Inferior parietal cortex (tissue), 1 donor: ENCODE data around the gene ZBTB25.
A peak's percentile ranks its signal among the peaks of the same experiment; 100 is the strongest.

ENCODE experiments used
- DNase-seq: peaks from one replicate; pipeline ENCODE4 v3.0.0-alpha.2; 2016; ENCODE audit errors: extremely low spot score

Gene ZBTB25

DNA sequence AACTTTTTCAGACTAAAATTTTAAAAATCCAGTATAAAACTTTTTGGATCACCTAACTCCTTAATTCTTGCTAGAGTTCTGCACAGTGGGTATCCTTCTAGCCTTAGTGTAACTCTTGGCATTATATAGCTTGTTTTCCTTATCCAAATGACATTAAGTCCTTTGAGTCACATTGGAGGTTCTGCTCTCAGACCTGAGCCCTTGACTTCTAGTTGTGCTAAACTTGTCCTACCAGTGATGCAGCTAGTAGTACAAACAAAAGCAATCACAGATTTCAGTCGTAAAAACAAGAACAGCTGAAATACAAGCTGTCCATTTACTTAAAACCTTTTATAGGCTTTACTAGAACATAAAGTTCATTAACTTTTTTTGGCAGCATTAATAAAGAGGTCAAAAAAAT, 11.4 kb upstream of the ZBTB25 start:
- no peak for DNase-seq

DNA sequence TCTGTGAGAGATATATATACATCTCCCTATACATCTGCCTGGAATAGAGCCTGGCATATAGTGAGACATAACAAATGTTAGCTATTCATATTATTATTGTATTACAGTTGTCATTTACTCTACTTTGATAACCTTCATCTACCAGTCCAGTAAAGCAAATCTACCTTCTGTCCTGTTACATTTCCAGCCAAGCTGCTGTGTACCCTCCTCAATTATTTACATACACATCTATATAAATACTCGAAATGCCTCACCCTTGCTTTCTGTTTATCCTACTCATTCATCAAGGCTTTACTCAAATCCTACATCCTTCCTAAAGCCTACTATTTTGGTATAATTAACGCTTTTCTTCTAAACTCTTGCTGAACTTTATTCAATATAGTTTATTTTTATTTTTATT, 9.6 kb upstream of the ZBTB25 start:
- no peak for DNase-seq

DNA sequence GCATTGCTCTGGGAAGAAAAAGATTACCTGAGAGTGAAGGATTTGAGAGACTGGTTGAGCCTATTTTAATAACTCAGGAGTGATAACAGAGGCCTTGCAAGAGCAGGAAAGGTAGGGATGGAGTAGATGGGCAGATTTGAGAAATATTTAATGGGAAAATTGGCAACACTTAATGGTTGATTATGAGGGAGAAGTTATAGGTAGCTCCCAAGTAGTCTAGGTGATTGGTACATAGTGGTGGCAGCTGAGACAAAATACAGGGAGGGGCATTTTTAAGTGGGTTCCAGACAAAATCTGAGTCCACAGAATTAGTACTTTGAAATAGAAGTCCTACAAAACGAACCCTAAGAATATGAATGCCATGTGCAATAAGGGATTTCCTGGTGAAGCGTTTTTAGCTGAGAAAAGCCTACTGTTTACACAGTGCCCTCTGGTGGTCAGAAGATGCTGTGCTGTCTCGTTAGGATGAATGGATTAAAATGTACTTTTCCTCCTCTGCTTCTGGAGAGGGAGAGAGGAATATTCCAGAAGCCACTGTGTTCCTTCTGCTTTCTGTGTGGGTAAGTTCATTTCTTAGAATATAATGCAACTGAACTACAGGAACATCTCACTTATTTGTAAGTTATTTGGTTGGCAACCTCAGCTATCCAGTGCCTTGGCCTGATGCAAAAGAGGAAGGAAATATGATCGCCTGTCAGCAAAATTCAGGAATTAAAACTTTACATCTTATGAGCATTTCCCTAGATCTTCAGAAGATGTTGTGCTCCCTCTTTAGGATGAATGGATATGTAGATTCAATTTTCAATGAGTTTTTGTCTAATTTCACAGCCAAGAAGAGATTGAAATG, 7.4 kb upstream of the ZBTB25 start:
- DNase-seq = peak; percentile 92

DNA sequence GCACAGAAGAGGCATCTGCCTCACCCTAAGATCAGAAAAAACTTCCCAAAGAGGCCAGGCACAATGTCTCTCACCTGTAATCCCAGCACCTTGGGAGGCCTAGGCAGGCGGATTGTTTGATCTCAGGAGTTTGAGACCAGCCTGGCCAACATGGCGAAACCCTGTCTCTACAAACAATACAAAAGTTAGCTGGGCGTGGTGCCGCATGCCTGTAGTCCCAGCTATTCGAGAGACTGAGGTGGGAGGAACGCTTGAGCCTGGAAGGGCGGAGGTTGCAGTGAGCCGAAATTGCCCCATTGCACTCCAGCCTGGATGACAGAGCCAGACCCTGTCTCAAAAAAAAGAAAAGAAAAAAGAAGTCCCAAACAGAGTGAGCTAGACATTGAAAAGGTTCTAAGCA, 5.4 kb upstream of the ZBTB25 start:
- DNase-seq = no peak

DNA sequence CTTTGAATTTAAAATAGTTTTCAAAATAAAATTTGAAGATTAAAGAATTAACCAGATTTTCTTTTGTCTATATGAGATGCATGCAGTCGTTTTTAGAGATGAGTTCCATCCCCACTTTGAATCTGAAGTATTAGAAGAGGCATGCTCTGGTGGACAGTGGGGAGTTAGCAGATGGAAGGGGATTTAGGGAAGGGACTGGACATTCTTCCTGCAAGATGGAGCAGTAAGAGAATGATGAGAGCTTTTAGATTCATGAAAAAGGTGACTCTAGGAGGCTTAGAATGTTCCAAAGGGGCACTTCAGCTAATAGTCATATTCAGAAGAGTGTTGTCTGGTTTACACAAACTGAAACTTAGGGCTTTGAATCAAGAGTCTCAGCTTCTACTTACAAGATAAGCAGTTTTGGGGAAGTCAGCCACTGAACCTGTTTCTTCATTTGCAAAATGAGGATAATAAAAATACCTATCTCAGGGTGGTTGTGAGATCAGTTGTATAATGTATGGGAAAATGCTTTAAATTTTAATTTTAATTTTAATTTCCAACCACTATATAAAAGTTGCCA, 4.7 kb upstream of the ZBTB25 start:
- DNase-seq = no peak

DNA sequence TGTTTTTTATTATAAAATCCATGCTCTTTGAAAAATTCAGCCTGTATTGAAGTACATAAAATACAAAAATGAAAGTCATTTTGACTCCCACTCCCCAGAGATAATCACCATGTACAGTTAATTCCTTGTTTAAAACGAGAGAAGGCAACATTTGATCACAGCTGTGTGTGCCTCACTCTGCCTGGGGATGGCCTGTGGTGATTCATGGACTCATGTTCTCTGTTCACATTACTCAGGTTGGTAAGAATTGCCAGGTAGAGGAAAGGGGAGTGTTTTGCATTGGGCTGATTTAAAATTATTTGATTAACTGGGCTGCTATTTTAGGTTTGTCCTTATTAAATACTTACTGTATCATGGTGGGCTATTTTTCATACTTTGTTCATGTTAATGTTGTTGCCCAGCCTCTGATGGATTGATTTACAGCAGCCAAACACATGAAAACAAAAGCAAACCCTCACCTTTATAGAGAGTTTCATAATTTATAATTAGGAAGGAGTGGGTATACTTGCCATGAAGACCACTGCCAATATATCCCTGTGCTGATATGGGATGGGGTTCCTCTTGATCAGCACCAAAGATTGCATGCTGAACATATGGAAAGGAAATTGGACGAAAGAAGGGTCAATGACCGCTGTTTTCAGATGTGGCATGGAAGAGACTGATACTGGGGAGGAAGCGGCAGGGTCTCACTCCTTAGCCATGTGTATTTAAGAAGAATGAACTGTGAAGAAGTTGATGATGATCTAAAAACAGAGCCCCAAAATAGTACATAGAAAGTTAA, 3.9 kb upstream of the ZBTB25 start:
- DNase-seq = no peak

DNA sequence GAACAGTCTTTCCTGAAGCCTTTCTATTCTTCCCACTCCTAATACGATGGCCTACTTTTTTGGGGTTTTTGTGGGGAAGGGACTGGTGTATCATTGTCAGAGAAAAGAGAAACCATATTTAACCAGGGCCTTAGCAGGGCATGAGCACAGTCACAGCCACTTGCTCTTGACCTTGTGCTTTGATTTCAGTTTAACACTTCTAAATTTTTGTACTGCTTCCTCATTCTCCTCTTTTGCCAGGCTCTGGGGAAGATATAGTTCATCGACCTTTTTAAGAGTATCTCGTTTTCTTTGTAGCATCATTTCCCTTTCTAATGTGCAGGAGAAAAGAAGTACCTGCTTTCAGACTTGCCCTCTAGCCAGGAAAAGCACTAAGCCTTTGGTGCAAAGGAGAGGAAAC, 3.1 kb upstream of the ZBTB25 start:
- DNase-seq = no peak

DNA sequence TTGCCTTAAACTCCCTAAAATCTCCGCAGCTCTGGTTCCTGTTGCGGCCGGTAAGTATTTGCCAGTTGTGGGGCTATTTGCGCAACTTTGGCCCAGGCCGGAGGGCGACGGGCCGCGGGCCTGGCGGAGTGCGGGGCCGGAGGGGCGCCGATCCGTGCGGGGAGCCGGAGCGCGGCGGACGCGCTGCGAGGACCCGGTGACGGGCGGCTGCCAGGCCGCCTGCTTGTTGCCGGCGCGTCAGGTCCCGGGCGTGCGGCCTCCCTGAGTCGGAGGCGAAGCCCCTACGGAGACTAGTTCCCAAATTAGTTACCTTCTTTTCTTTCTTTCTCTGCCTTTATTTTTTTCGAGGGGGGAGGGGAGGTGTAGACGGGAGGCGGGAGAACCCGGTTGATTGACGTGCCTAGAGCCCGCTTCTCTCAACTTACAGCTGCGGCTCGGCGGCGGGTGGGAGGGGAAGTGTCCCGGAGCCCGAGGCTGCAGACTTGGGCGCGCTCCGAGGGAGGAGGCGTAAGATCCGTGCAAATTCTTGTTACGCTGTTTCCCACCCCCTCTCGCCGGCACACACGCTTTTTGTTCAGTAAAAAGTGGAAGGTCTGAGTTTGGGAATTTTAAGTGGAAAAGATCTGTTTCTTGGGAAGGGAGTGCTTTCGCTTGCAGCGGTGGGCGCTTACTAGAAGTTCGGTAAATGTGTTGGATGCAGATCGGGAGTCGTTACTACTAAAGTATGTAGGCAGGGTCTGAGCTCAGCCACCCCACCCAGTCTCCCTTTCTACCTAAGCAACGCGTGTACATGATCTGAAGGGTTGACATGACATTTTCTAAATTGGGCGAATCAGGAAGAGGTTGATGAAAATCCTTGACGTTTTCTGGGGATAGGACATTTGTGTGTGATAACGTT, 1.5 kb upstream of the ZBTB25 start:
- DNase-seq = peak; percentile 72

DNA sequence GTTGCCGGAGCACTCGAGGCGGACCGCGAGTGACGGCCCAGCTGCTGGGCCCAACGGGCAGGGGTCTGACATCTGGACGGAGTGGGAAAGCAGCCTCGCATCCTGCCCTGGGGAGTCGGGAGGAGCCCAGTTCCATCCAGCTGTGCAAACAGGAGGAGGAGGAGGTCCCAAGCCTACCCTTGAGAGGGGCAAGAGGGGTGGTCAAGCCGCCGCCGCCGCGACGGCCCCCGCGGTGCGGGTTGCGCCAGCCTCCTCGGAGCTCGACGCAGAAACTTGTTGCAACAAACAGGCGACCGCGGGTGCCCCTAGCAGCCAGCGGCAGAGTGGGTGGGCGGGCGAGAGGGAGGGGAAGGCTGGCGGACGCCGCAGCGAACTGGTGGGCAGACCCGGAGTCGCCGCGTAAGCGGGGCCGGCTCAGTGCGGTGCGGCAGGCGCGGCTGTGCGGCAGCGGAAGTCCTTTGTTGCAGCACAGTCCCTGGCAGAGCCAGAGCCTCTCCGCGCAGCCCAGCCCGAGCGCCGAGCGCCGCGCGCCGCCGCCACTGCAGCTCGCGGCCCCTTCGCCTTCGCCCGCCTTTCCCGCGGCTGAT, 765 bp upstream of the ZBTB25 start, which contains the start of gene ZBTB1:
TSS of gene ZBTB1 (plus strand) at position 461 of the 587 bp plus-strand sequence. CDS start 16,735 bp downstream, outside the sequence.
- peak; percentile 62 for DNase-seq

DNA sequence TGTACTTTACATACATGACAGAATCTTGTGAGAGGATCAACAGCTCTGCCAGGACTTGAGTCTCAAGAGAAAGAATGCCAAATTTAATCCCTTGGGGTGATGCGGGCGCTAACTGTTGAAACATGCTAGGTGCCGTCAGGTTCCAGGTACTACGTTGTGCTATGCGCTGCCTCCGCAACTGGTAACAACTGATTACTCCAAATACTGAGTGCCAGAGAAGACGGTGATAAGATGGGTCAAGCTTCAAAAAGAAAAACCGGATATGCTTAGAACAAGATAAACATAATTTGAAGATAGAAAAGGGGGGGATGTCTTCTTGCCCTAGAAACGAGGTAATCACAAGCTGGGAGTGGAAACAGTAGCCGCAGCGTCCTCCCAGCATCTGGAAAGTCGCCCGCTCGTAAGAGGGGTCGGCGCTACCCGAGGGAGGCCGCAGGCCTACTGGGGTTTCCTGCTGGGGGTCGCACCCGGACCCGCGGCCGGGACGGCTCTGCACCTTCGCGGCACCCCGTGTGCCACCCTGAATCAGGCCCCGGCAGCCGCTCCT, 678 bp downstream of the ZBTB25 start:
- DNase-seq = no peak

DNA sequence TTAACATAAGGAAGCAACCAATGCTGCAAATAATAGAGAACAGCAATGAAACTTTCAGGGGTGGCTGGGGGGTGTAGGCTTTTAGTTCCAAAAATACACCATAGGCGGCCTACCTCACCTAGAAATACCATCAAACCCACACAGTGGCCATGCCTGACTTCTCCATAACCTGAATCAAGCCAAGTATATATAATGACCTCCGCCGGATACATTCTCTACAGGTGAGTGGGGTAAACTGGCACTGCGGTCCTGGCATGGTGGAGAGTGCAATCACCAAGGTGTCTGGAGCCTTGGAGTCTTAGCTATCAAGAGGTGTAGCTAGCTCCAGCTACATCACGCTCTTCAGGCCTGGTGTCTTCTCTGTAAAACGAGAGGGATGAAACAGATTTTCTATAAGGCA, 1.2 kb downstream of the ZBTB25 start:
- DNase-seq = no peak

DNA sequence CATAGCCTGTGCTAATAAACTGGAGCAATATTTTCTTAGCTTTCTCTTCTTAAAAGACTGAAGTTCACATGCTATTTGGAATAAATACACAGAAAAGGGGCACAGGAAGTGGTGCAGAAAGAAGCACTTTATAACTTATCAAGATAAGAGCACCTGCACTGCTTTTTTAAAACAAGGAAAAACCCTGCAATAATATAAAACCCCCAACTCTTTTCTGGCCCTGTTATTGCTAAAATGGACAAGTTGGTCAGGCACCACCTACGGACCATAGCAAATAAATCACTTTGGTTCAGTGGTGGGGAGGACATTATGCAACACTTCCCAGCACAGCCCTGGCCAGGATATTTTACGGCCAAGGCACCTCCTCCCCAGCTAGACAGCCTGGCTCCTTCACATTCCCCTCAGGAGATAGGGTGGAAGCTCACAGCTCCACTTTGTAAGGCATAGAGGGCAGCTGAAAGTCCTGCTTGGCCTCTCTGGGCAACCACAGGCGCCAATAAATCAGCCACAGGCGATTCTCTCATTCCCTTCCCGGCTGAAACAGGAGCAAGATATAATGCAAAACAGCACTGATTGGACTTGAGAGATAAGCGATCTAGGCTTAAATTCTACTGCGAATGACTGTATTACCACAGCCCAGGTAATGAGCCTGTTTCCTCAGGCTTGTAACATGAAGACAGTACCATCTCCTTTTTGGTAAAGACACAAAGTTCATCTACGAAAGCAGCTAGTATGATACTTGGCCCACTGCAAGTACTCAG, 2.0 kb downstream of the ZBTB25 start:
- DNase-seq = no peak

DNA sequence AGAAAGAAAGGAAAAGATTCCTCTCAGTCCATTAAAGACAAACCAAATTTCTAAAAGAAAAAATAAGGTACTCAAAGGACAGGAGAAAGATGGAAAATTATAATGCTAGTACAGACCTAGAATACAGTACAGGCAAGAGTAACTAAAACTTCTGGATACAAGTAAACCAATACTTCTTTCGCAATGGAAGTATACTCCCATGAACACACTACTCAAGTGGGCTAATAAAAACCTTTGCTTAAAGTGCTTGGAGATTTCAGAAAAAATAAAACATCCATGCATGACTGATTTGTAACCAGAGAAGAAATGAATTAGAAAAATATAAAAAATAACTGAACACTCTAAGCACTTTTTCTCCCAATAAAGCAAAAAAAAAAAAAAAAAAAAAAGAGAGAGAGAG, 3.5 kb downstream of the ZBTB25 start:
- no peak for DNase-seq

DNA sequence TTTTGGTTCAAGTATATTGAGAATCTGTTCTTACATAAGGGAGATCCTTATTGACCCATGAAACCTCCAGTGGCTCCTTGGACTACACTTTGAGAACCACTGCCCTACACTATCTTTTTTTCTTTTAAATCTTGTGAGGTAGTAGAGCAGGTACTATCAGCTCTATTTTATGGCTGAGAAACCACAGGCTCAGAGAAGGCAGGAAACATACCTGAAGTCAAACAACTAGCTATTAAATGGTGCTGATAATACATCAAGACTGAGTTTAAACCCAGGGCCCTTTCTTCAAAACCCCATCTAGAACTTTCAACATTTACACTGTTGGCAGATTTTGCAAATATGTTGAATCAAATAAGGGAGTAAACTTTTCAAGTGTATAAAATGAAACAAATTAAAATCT, 6.9 kb downstream of the ZBTB25 start:
- no peak for DNase-seq

DNA sequence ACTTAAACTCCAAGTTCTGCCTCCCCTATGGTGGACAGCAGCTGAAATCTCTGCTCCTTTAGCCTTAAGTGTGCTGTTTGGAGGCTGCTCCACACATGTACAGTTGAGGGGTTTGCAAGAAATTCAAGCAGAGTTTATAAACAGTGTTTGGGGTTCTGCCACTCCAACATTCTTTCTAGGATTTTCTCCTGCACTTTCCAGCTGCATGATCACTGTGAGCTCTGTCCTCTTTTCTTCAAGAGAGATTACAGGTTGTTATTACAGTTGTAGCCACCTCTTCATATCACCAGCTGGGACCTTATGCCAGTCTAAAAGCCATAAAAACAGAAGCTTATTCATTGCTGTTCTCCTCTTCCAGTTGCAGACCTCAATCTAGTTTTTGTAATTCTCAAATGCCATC, 8.4 kb downstream of the ZBTB25 start:
- DNase-seq = no peak

DNA sequence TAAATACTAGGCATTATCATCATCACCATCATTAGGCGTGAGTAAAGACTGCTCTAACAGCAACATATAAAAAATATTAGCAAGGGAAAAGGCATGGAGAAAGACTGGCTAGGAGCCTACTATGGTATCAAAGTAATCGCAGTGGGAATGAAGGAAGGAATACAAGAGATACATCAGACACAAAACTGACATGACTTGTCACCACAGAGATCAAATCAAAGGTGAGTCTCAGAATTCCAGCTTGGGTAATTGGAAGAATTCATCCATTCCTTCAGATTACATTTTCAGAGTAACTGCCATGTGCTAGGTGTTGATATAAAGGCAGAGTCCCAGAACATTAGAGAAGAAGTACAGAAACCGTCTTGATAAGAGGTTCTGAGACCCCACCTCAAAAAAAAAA, 10.2 kb downstream of the ZBTB25 start:
- no peak for DNase-seq

DNA sequence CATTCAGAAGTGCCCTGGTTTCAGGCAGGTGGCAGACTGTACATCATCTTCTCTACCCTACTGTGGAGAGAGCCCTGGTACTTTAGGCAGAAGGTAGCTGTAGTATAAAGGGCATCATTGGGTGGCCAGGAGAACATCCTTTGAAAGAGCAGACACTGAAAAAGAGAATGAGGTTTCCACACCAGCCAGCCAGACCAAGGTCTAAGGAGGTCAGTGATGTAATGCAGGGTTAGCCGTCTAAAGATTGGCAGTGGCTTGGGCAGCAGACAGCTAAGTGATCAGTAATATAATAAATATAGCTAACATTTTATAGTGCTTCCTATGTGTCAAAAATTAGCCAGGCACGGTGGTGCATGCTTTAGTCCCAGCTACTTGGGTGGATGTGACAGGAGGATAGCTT, 12.0 kb downstream of the ZBTB25 start:
- DNase-seq = no peak

DNA sequence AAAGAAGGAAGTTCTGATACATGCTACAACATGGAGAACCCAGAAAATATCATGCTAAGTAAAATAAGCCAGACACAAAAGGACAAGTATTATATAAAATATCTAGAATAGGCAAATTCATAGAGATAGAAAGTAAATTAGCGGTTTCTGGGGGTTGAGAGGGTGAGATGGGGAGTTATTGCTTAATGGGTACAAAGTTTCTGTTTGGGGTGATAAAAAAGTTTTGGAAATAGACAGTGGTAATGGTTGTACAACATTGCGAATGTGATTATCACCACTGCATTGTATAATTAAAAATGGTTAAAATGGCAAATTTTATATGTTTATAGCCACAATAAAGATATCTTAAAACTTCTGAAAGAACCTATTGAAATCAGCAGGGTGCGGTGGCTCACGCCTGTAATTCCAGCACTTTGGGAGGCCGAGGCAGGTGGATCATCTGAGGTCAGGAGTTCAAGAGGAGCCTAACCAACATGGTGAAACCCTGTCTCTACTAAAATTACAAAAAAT, 15.0 kb downstream of the ZBTB25 start:
- DNase-seq = no peak

DNA sequence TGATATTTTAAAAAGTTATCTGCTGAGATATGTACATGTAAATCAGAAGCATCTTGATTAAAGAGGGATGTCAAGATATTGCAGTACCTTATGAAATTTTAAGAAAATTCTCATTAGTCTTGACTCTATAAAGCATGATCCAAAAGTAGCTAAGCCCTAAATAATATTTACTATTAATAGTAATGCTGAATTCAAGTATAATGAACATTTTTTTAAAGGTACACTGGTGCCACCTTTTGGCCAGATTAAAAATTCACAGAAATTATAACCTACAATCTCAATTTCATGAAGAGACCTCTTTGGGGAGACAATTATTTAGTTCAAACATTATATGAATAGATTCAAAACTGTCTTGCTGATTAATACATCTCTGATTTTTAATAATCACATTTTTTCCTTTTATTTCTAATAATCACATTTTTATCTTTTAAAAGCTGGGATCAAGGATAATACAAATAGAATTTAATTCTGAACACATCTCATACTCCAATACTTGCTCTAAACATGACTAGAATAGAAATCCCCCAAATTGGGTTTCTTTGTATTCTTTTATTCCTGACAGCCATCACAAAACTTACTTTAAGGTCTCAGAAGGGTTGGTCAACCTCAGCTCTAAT, 24.9 kb downstream of the ZBTB25 start:
- DNase-seq = no peak

DNA sequence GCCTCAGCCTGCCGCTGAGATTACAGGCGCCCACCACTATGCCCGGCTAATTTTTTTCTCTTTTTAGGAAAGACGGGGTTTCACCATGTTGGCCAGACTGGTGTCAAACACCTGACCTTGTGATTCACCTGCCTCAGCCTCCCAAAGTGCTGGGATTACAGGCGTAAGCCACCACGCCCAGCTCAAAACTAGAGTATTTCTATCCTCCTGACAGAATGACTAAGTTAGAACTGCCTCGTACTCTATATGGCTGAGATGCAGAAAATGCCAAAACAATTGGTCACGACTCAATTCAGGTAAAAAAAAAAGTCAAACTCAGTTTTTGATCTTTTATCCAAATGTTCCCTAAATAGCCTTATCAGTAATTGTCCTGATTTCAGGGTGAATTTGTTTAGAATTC, 27.2 kb downstream of the ZBTB25 start:
- DNase-seq = no peak
